Heart right ventricle (tissue), 16 donors: ENCODE data around the gene MFSD6. TPM values are rescaled to one million over a fixed set of nuclear protein-coding genes. Genes with fewer than 3 reads are reported as not detected.
A peak's percentile ranks its signal among the peaks of the same experiment; 100 is the strongest.
"Not testable (repeated sequence)": the region's sequence is repeated elsewhere in the genome, so short reads cannot be mapped to it uniquely, and the experiment has no call there.

Experiments
- ATAC-seq, 8 donors: fragments of 200-7000 bp; cut with Tn5 transposase; one replicate each; pipeline ENCODE4 v1.9.1; 2020; ENCODE audit warnings: mild to moderate bottlenecking in 8 of 8, moderate library complexity in 8 of 8, moderate number of reproducible peaks in 1 of 8
- DNase-seq, 2 donors: peaks; one replicate each; pipeline ENCODE4 v3.0.0-alpha.2; 2020
- H3K27ac ChIP-seq, 10 donors: fragments of 200-600 bp; sonication (generic) in 2 of 10; one replicate each; pipeline versions ENCODE4 v1.5.0 to v1.8.0; 2020 to 2022; ENCODE audit warnings: mild to moderate bottlenecking in 3 of 10
- H3K27me3 ChIP-seq, 7 donors: fragments of 200-600 bp; one replicate each; pipeline ENCODE4 v1.8.0; 2021 to 2022; ENCODE audit warnings: mild to moderate bottlenecking in 2 of 7
- H3K36me3 ChIP-seq, 9 donors: fragments of 200-600 bp; sonication (generic) in 1 of 9; one replicate each; pipeline versions ENCODE4 v1.5.0 to v1.8.0; 2020 to 2022; ENCODE audit warnings: mild to moderate bottlenecking in 2 of 9
- H3K4me1 ChIP-seq, 9 donors: fragments of 200-600 bp; sonication (generic) in 1 of 9; one replicate each; pipeline versions ENCODE4 v1.5.0 to v1.8.0; 2020 to 2022; ENCODE audit warnings: mild to moderate bottlenecking in 4 of 9
- H3K4me3 ChIP-seq, 10 donors: fragments of 200-600 bp; sonication (generic) in 2 of 10; one replicate each; pipeline versions ENCODE4 v1.5.0 to v1.8.0; 2020 to 2022; ENCODE audit warnings: mild to moderate bottlenecking in 7 of 10, moderate library complexity in 2 of 10
- H3K9me3 ChIP-seq, 11 donors: fragments of 200-600 bp in 10 of 11; sonication (generic) in 2 of 11; one replicate each; pipeline versions ENCODE4 v1.5.0 to v1.8.0; 2013 to 2022; ENCODE audit warnings: mild to moderate bottlenecking in 2 of 11, control low read depth in 1 of 11, moderate library complexity in 1 of 11
- CTCF ChIP-seq, 9 donors: fragments of 200-600 bp; sonication (generic) in 2 of 9; IDR thresholded peaks; one replicate each; pipeline versions ENCODE4 v1.5.0 to v1.8.0; 2021 to 2022; ENCODE audit warnings: antibody characterized with exemption in 9 of 9, mild to moderate bottlenecking in 5 of 9, moderate library complexity in 1 of 9
- WGBS, 2 donors: extraction: QIAGEN DNeasy Blood & Tissue Kit; methylation state at CpG; one replicate each; pipeline ENCODE4 v1.1.7; 2013; ENCODE audit warnings: inconsistent platforms in 1 of 2; 5-methylcytosine and 5-hydroxymethylcytosine counted together
- intact Hi-C, 10 donors: fragments of 100-400 bp; cut with DNase I; formaldehyde crosslinking; loops; one replicate each; pipeline versions ENCODE4 v1.11.1 to v1.14.2; 2022
- polyA plus RNA-seq, 2 donors: library from polyadenylated mRNA; stranded (reverse); fragments of 200-250 nt; gene quantifications; one replicate each; pipeline ENCODE4 v1.2.3, GENCODE V29; 2013
- total RNA-seq, 10 donors: library from RNA; stranded (reverse); fragmentation: NEBNext Ultra II Directional in 3 of 10; extraction: Animal tissue kit (Norgen Biotek cat#: 25700) in 3 of 10; gene quantifications; one replicate each; pipeline versions ENCODE4 v1.2.1 to v1.2.4, GENCODE V29; 2021 to 2023
- donor health status: Arrhythmogenic right ventricular cardiomyopathy.
- donor health status: ischemic (EF 13 %, LVEDD 7.1; RV severe dilation, severe dysfunction).
- donor health status: healthy with polysubstance abuse.
- donor health status: DM: no; HTN: yes; CAD: no.
- donor health status: DM: no; HTN: no; CAD: no.
- donor health status: ischemic (EF 25% LVEDD 6.9; RV normal size, moderate dysfunction).
- donor health status: ischemic (EF 25% LVEDD 5.7; RV mildly dilated, moderate dysfunction).
- donor health status: healthy.
- donor health status: DM: yes; HTN: yes; CAD: no.
- donor health status: Ischemic cardiomyopathy.
- donor health status: ischemic (EF 35%, LVEDD 5.7; RV mildly dilated, moderate dysfunction).
- donor health status: nonischemic (EF 11% LVEDD 7.7; RV severe dilation, severe dysfunction).
- donor health status: DM: yes; HTN: yes; CAD: no.
- donor health status: PGD.
- donor health status: ischemic (EF 29% LVEDD 5.4; RV normal size, mild dysfunction).
- donor health status: nonischemic (EF 23%, LVEDD 6.1; RV moderate dilation, normal function).

The MFSD6 gene
- total and polyA plus RNA-seq, 12 donors = 9.7 to 26.7 (median 15.9) TPM

GRCh38 chr2:190506666-190507065 is 98.5 kb downstream of the MFSD6 start:
- Histone ChIP-seq H3K27me3 (no peaks in the 10 kb centered on the region), H3K4me3 (no peak overlapping the region), H3K36me3 (peaks cover 0 to 62% (median 14%) of the 10 kb centered on the region in 9 donors), H3K27ac (peak overlapping the region in 2 of 10 donors; percentile 31 to 39), H3K9me3 (no peaks in the 10 kb centered on the region), H3K4me1 (peaks cover 0 to 37% (median 0%) of the 10 kb centered on the region in 9 donors)
- ATAC-seq = no peak
- intact Hi-C loops = loop anchor here in 2 of 10 donors (5.0 to 10.0 kb wide), 2 partner anchors 122 to 124 kb away; no protein-coding TSS in a partner anchor
- no peak for DNase-seq
- 55 to 73% methylated on average over 2 of the region's 2 CpGs for WGBS, 2 donors
- no peak for TF ChIP-seq CTCF (IDR thresholded peaks at IDR 0.05)

- no peak for TF ChIP-seq CTCF (IDR thresholded peaks at IDR 0.05)
- no peaks in the 10 kb centered on the region for H3K9me3 ChIP-seq
- no peaks in the 10 kb centered on the region for H3K27me3 ChIP-seq
- WGBS, 2 donors = 59 to 64% methylated on average over 4 of the region's 4 CpGs
- DNase-seq (peak in 1 of 2 donors; percentile 23), ATAC-seq (no peak)
- peak overlapping the region in 2 of 10 donors; percentile 31 to 39 for H3K27ac ChIP-seq
- H3K4me1 ChIP-seq = peaks cover 0 to 35% (median 0%) of the 10 kb centered on the region in 9 donors
- intact Hi-C loops = loop anchor here in 2 of 10 donors (5.0 to 10.0 kb wide), 2 partner anchors 122 to 125 kb away; no protein-coding TSS in a partner anchor
- H3K36me3 ChIP-seq = peaks cover 0 to 58% (median 14%) of the 10 kb centered on the region in 9 donors
- H3K4me3 ChIP-seq = no peak overlapping the region
Measured at GRCh38 chr2:190507135-190507534, 99.0 kb downstream of the MFSD6 start.

- intact Hi-C loops = loop anchor here (2.0 to 10.0 kb wide), 7 partner anchors 113 to 425 kb away; no protein-coding TSS in a partner anchor
- WGBS, 2 donors = 95 to 97% methylated on average over 5 of the region's 5 CpGs
Measured at GRCh38 chr2:190509895-190510294, 101.7 kb downstream of the MFSD6 start.

GRCh38 chr2:190511104-190511503 is 102.9 kb downstream of the MFSD6 start:
- Histone ChIP-seq H3K27ac (no peak overlapping the region), H3K36me3 (peaks cover 0 to 49% (median 4%) of the 10 kb centered on the region in 9 donors), H3K4me1 (peaks cover 0 to 23% (median 0%) of the 10 kb centered on the region in 9 donors), H3K27me3 (no peaks in the 10 kb centered on the region), H3K4me3 (no peak overlapping the region), H3K9me3 (no peaks in the 10 kb centered on the region)
- WGBS, 2 donors = 63 to 72% methylated on average over 2 of the region's 2 CpGs
- peak in 2 of 8 donors; percentile 55 to 70 for ATAC-seq
- intact Hi-C loops = loop anchor here in 8 of 10 donors (2.0 to 10.0 kb wide), 7 partner anchors 114 to 426 kb away; no protein-coding TSS in a partner anchor
- no peak for DNase-seq
- peak in 8 of 9 donors; percentile 38 to 74 (median 62) for TF ChIP-seq CTCF (IDR thresholded peaks at IDR 0.05)

More at GRCh38 chr2:190509895-190510294, 101.7 kb downstream of the MFSD6 start:
- not testable (repeated sequence) for ATAC-seq, H3K4me3 ChIP-seq, H3K27me3 ChIP-seq, H3K9me3 ChIP-seq, DNase-seq, H3K27ac ChIP-seq
- peaks cover 0 to 25% (median 0%) of the 10 kb centered on the region in 9 donors for H3K4me1 ChIP-seq
- H3K36me3 ChIP-seq = peaks cover 0 to 50% (median 16%) of the 10 kb centered on the region in 9 donors
